Activated CD8-positive, alpha-beta memory T cell treated with anti-CD3 and anti-CD28 coated beads, Interleukin-2, amount 50 U/mL, for 4 hours (primary cell): Measurements from ENCODE around the gene CABP7.
"Not testable (repeated sequence)": the region's sequence is repeated elsewhere in the genome, so short reads cannot be mapped to it uniquely, and the experiment has no call there.

ENCODE experiments used
- DNase-seq: peaks from one replicate; pipeline ENCODE4 v3.0.0-alpha.2; 2020

CABP7 gene

GRCh38 chr22:29750559-29751538 lies 31.0 kb downstream of the CABP7 start:
- no peak for DNase-seq

- no peak for DNase-seq
Measured at GRCh38 chr22:29751669-29752068, 31.9 kb downstream of the CABP7 start.

- no peak for DNase-seq
Measured at GRCh38 chr22:29753808-29754657, 34.2 kb downstream of the CABP7 start.

GRCh38 chr22:29754658-29755395 lies 35.0 kb downstream of the CABP7 start:
- DNase-seq, result not testable (repeated sequence)

GRCh38 chr22:29755889-29756288 lies 36.1 kb downstream of the CABP7 start:
- no peak for DNase-seq

- no peak for DNase-seq
Measured at GRCh38 chr22:29756341-29756740, 36.5 kb downstream of the CABP7 start.

- DNase-seq, result no peak
Measured at GRCh38 chr22:29757096-29757495, 37.3 kb downstream of the CABP7 start.

- DNase-seq, result no peak
Measured at GRCh38 chr22:29758068-29758622, 38.3 kb downstream of the CABP7 start.

- no peak for DNase-seq
Measured at GRCh38 chr22:29758959-29759358, 39.2 kb downstream of the CABP7 start.

- no peak for DNase-seq
Measured at GRCh38 chr22:29762263-29762662, 42.5 kb downstream of the CABP7 start.

- peak; percentile 25 for DNase-seq
Measured at GRCh38 chr22:29765905-29766631, 46.3 kb downstream of the CABP7 start.

- peak; percentile 87 for DNase-seq
Measured at GRCh38 chr22:29766632-29767170, 46.9 kb downstream of the CABP7 start, which contains the start of gene ZMAT5. TSS of gene ZMAT5 (minus strand) at chr22:29767007. CDS start at chr22:29748544, 18,463 bp downstream.

- peak; percentile 89 for DNase-seq
Measured at GRCh38 chr22:29767171-29768051, 47.6 kb downstream of the CABP7 start, which contains the start of gene UQCR10. TSS of gene UQCR10 (plus strand) at chr22:29767369. CDS start at chr22:29767399, 30 bp downstream.

- DNase-seq, result no peak
Measured at GRCh38 chr22:29768052-29768693, 48.4 kb downstream of the CABP7 start.

GRCh38 chr22:29769723-29770321 lies 50.0 kb downstream of the CABP7 start:
- no peak for DNase-seq

- DNase-seq, result no peak
Measured at GRCh38 chr22:29772170-29772641, 52.4 kb downstream of the CABP7 start.

- DNase-seq, result no peak
Measured at GRCh38 chr22:29773233-29773632, 53.4 kb downstream of the CABP7 start.

- DNase-seq, result no peak
Measured at GRCh38 chr22:29780220-29780619, 60.4 kb downstream of the CABP7 start.
